GM23338 (cell line): ENCODE results near the gene PXYLP1. TPM values are rescaled to one million over a fixed set of nuclear protein-coding genes. Genes with fewer than 3 reads are reported as not detected.

Experiments used
- ATAC-seq: fragments of 200-7000 bp; cut with Tn5 transposase; 3 replicates; pipeline ENCODE4 v1.9.1; 2020
- DNase-seq: peaks from one replicate; pipeline ENCODE4 v3.0.0-alpha.2; 2015; ENCODE audit warnings: low spot score
- H2AFZ ChIP-seq: fragments of 200-600 bp; sonication (generic); 2 replicates; pipeline ENCODE4 v1.8.0; 2016; ENCODE audit warnings: antibody characterized with exemption, mild to moderate bottlenecking, moderate library complexity
- H3F3A ChIP-seq: fragments of 200-600 bp; sonication (generic); replicated peaks from 2 replicates; pipeline ENCODE4 v1.8.0; 2017; ENCODE audit warnings: antibody characterized with exemption, mixed run types, low read depth
- H3K27ac ChIP-seq: fragments of 200-600 bp; sonication (generic); 2 replicates; pipeline ENCODE4 v1.6.1; 2016; ENCODE audit warnings: low read depth
- H3K27me3 ChIP-seq: fragments of 200-600 bp; sonication (generic); 2 replicates; pipeline ENCODE4 v1.8.0; 2016; ENCODE audit warnings: mild to moderate bottlenecking, mixed run types, moderate library complexity; ENCODE audit not compliant: insufficient read depth
- H3K36me3 ChIP-seq: fragments of 200-600 bp; sonication (generic); 2 replicates; pipeline ENCODE4 v1.8.0; 2016; ENCODE audit warnings: mild to moderate bottlenecking; ENCODE audit not compliant: insufficient read depth
- H3K4me1 ChIP-seq: fragments of 200-600 bp; sonication (generic); 2 replicates; pipeline ENCODE4 v1.8.0; 2016; ENCODE audit warnings: mild to moderate bottlenecking, moderate library complexity; ENCODE audit not compliant: insufficient read depth
- H3K4me2 ChIP-seq: fragments of 200-600 bp; sonication (generic); 2 replicates; pipeline ENCODE4 v1.7.1; 2017; ENCODE audit warnings: mixed run types
- H3K4me3 ChIP-seq: fragments of 200-600 bp; sonication (generic); 2 replicates; pipeline ENCODE4 v1.6.1; 2016; ENCODE audit warnings: mixed run types
- H3K79me2 ChIP-seq: fragments of 200-600 bp; sonication (generic); replicated peaks from 2 replicates; pipeline ENCODE4 v1.8.0; 2017; ENCODE audit warnings: mild to moderate bottlenecking; ENCODE audit not compliant: insufficient read depth
- H3K9me2 ChIP-seq: fragments of 200-600 bp; sonication (generic); 2 replicates; pipeline ENCODE4 v1.8.0; 2017; ENCODE audit not compliant: insufficient read depth
- H4K20me1 ChIP-seq: fragments of 200-600 bp; sonication (generic); replicated peaks from 2 replicates; pipeline ENCODE4 v1.8.0; 2017; ENCODE audit warnings: mild to moderate bottlenecking; ENCODE audit not compliant: insufficient read depth
- H3K27ac Mint-ChIP-seq: 2 replicates; pipeline ENCODE4 v1.8.0; 2020; ENCODE audit warnings: inconsistent platforms, mild to moderate bottlenecking, moderate library complexity, mixed read lengths
- H3K27me3 Mint-ChIP-seq: 3 replicates; pipeline ENCODE4 v1.8.0; 2022; ENCODE audit warnings: low read depth, mild to moderate bottlenecking, moderate library complexity, mixed read lengths, inconsistent platforms; ENCODE audit not compliant: insufficient read depth, poor library complexity
- H3K36me3 Mint-ChIP-seq: 3 replicates; pipeline ENCODE4 v1.8.0; 2021; ENCODE audit warnings: low read depth, mild to moderate bottlenecking, inconsistent platforms, moderate library complexity, mixed read lengths
- H3K4me1 Mint-ChIP-seq: 3 replicates; pipeline ENCODE4 v1.8.0; 2020; ENCODE audit warnings: mild to moderate bottlenecking, inconsistent platforms, mixed read lengths
- H3K4me3 Mint-ChIP-seq: 3 replicates; pipeline ENCODE4 v1.8.0; 2021; ENCODE audit warnings: moderate library complexity, mild to moderate bottlenecking, inconsistent platforms, mixed read lengths
- H3K9me3 Mint-ChIP-seq: 3 replicates; pipeline ENCODE4 v1.8.0; 2020; ENCODE audit warnings: moderate library complexity, mild to moderate bottlenecking, inconsistent platforms, mixed read lengths
- CREB1 ChIP-seq: fragments of 250-450 bp; sonication (Bioruptor Pico); IDR thresholded peaks from 2 replicates; pipeline ENCODE4 v1.5.0; 2020; ENCODE audit warnings: low read depth, mild to moderate bottlenecking, moderate library complexity
- ETS1 ChIP-seq: IDR thresholded peaks from 2 replicates; pipeline ENCODE4 v1.6.1; 2016; ENCODE audit warnings: antibody characterized with exemption
- EZH2 ChIP-seq: fragments of 200-600 bp; sonication (generic); IDR thresholded peaks from one replicate; pipeline ENCODE4 v1.8.0; 2017; ENCODE audit warnings: antibody characterized with exemption, mild to moderate bottlenecking, low read depth; ENCODE audit not compliant: unreplicated experiment
- EZH2phosphoT487 ChIP-seq: fragments of 200-600 bp; sonication (generic); IDR thresholded peaks from one replicate; pipeline ENCODE4 v1.8.1; 2018; ENCODE audit warnings: antibody characterized with exemption; ENCODE audit not compliant: unreplicated experiment
- JUNB ChIP-seq: IDR thresholded peaks from one replicate; pipeline ENCODE4 v1.6.1; 2016; ENCODE audit warnings: antibody characterized with exemption; ENCODE audit not compliant: unreplicated experiment
- NANOG ChIP-seq: IDR thresholded peaks from 2 replicates; pipeline ENCODE4 v1.6.1; 2016; ENCODE audit warnings: antibody characterized with exemption, borderline replicate concordance
- POLR2AphosphoS5 ChIP-seq: IDR thresholded peaks from 2 replicates; pipeline ENCODE4 v1.6.1; 2016; ENCODE audit warnings: antibody characterized with exemption, low read depth
- STAT1 ChIP-seq: IDR thresholded peaks from one replicate; pipeline ENCODE4 v1.6.1; 2016; ENCODE audit warnings: antibody characterized with exemption; ENCODE audit not compliant: unreplicated experiment
- ZNF114 ChIP-seq: fragments of 250-450 bp; sonication (Bioruptor Pico); IDR thresholded peaks from 2 replicates; pipeline ENCODE4 v1.5.0; 2020; ENCODE audit warnings: mild to moderate bottlenecking, moderate library complexity
- ZNF331 ChIP-seq: fragments of 250-450 bp; sonication (Bioruptor Pico); IDR thresholded peaks from 2 replicates; pipeline ENCODE4 v1.5.0; 2020; ENCODE audit warnings: low read depth, mild to moderate bottlenecking, moderate library complexity
- polyA plus RNA-seq: library from polyadenylated mRNA; unstranded; fragments of >200 nt; fragmentation: Nextera tagmentation; extraction: Ambion mirVana; gene quantifications from 2 replicates; pipeline ENCODE4 v1.2.1, GENCODE V29; 2016
- total RNA-seq: library from RNA; depleted of rRNA; stranded (reverse); fragments of >200 nt; shearing (Covaris generic); gene quantifications from 2 replicates; pipeline ENCODE4 v1.2.3, GENCODE V29; 2014
- TF ChIP-seq, protein P1 (sequence below), 2 experiments: fragments of 200-600 bp in 1 of 2; sonication (generic) in 1 of 2; conservative IDR thresholded peaks; 2 replicates each; pipeline versions ENCODE4 v1.5.1 to v1.6.1; 2016 to 2017; ENCODE audit warnings: antibody characterized with exemption in 2 of 2, low read depth in 2 of 2, mild to moderate bottlenecking in 2 of 2, moderate library complexity in 1 of 2

Gene PXYLP1
- total and polyA plus RNA-seq, 2 experiments from 2014 or later = 8.9 to 20.1 TPM

DNA sequence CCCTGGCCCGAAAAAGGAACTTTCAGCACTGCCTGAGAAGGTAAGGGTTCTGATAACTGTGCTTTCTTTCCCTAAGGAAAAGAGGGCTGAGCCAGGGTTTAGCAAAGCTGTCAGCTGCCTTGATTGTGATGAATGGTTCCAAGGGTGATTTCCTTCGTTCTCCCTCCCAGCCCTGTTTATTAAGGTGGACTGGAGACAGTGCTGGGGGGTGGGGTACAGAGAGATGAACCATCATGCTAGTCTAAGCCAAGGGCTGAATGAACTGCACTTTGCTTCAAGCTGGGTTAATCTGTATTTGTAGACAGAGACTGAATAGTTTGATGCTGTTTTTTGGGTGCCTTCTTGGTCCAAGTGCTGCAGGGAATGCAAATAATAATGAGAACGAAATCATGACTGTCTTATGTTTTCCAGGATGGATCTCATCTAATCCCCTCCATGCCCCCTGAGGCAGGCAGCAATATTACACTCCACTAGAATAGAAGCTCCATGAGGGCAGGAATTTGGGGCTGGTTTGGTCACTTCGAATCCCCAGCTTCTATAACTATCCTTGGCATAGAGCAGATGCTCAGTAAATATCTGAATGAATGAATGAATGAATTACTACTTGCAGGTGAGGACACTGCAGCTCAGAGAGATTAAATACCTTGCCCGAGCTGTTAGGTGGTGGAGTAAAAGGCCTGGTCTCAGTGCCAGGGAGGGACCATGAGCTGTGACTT lies 10.9 kb downstream of the PXYLP1 start:
- Histone ChIP-seq H3K27ac (no peak overlapping the region), H3K4me3 (no peak overlapping the region), H4K20me1 (0 out of 2 replicates have a peak, but pooled peaks cover 4% of the 10 kb centered on the region), H3K4me1 (peaks cover 20% of the 10 kb centered on the region), H3F3A (no peaks in the 10 kb centered on the region), H3K27me3 (no peaks in the 10 kb centered on the region), H3K4me2 (no peak overlapping the region), H3K9me2 (no peaks in the 10 kb centered on the region), H3K36me3 (no peaks in the 10 kb centered on the region), H2AFZ (no peak overlapping the region), H3K79me2 (peaks cover 6% of the 10 kb centered on the region; the same call in 1 of the 2 replicates)
- Mint-ChIP-seq H3K36me3 (peaks cover 8% of the 10 kb centered on the region; the same call in 1 of the 3 replicates), H3K27ac (no peak overlapping the region), H3K4me3 (no peak overlapping the region), H3K9me3 (no peaks in the 10 kb centered on the region), H3K4me1 (peaks cover 39% of the 10 kb centered on the region), H3K27me3 (peaks cover 4% of the 10 kb centered on the region)
- ATAC-seq = no peak
- DNase-seq = no peak
- TF ChIP-seq JUNB (no peak), POLR2AphosphoS5 (no peak), ZNF114 (CRISPR knock-in tag) (no peak), ETS1 (no peak), ZNF331 (CRISPR knock-in tag) (no peak), EZH2phosphoT487 (no peak), CREB1 (no peak), STAT1 (no peak), NANOG (no peak)
- TF ChIP-seq, protein P1, sequence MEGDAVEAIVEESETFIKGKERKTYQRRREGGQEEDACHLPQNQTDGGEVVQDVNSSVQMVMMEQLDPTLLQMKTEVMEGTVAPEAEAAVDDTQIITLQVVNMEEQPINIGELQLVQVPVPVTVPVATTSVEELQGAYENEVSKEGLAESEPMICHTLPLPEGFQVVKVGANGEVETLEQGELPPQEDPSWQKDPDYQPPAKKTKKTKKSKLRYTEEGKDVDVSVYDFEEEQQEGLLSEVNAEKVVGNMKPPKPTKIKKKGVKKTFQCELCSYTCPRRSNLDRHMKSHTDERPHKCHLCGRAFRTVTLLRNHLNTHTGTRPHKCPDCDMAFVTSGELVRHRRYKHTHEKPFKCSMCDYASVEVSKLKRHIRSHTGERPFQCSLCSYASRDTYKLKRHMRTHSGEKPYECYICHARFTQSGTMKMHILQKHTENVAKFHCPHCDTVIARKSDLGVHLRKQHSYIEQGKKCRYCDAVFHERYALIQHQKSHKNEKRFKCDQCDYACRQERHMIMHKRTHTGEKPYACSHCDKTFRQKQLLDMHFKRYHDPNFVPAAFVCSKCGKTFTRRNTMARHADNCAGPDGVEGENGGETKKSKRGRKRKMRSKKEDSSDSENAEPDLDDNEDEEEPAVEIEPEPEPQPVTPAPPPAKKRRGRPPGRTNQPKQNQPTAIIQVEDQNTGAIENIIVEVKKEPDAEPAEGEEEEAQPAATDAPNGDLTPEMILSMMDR (conservative IDR thresholded peaks at IDR 0.05; ENCODE audit: low read depth in 2 of 2) = no peak

DNA sequence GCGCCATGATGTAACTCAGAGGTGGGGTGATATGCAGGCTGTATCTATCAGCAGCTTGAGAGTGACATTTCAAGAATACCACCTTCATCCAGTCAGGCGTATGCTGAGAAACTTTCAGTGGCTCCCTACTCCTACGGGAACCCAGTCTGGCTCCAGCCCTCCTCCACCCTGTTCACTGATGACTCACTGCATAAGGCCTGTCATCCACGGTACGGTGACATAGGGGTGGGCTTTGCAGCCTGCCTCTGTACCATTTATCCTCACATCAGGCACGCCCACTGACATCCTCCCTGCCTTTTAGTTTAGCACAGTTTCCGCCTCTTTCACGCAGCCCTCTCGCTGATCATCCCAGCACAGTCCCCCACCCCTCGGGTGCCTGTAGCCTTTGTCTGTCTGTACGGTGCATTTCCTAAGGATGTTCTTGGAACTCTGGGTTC lies 11.7 kb downstream of the PXYLP1 start:
- ATAC-seq = no peak
- Histone ChIP-seq H3K4me3 (no peak overlapping the region), H4K20me1 (0 out of 2 replicates have a peak, but pooled peaks cover 4% of the 10 kb centered on the region), H3K9me2 (no peaks in the 10 kb centered on the region), H3K27me3 (no peaks in the 10 kb centered on the region), H3K79me2 (peaks cover 6% of the 10 kb centered on the region; the same call in 1 of the 2 replicates), H3K27ac (no peak overlapping the region), H3K36me3 (no peaks in the 10 kb centered on the region), H3F3A (no peaks in the 10 kb centered on the region), H3K4me1 (peaks cover 17% of the 10 kb centered on the region), H2AFZ (no peak overlapping the region), H3K4me2 (no peak overlapping the region)
- TF ChIP-seq NANOG = no peak
- no peak for TF ChIP-seq ETS1
- TF ChIP-seq EZH2 = no peak
- TF ChIP-seq, protein P1 (conservative IDR thresholded peaks at IDR 0.05; ENCODE audit: low read depth in 2 of 2) = no peak
- no peak for TF ChIP-seq JUNB
- no peak for DNase-seq
- no peaks in the 10 kb centered on the region for H3K9me3 Mint-ChIP-seq
- H3K4me3 Mint-ChIP-seq = no peak overlapping the region
- H3K27ac Mint-ChIP-seq = no peak overlapping the region
- H3K4me1 Mint-ChIP-seq = peaks cover 31% of the 10 kb centered on the region
- peaks cover 4% of the 10 kb centered on the region for H3K27me3 Mint-ChIP-seq
- H3K36me3 Mint-ChIP-seq = peaks cover 8% of the 10 kb centered on the region; the same call in 1 of the 3 replicates
